GM23338 (cell line): ENCODE results near the gene SH2D3C.
A peak's percentile ranks its signal among the peaks of the same experiment; 100 is the strongest.

Source experiments
- POLR2AphosphoS5 ChIP-seq: IDR thresholded peaks from 2 replicates; pipeline ENCODE4 v1.6.1; 2016; ENCODE audit warnings: antibody characterized with exemption, low read depth
- TF ChIP-seq, protein P1 (sequence below), 2 experiments: fragments of 200-600 bp in 1 of 2; sonication (generic) in 1 of 2; conservative IDR thresholded peaks; 2 replicates each; pipeline versions ENCODE4 v1.5.1 to v1.6.1; 2016 to 2017; ENCODE audit warnings: antibody characterized with exemption in 2 of 2, low read depth in 2 of 2, mild to moderate bottlenecking in 2 of 2, moderate library complexity in 1 of 2

DNA sequence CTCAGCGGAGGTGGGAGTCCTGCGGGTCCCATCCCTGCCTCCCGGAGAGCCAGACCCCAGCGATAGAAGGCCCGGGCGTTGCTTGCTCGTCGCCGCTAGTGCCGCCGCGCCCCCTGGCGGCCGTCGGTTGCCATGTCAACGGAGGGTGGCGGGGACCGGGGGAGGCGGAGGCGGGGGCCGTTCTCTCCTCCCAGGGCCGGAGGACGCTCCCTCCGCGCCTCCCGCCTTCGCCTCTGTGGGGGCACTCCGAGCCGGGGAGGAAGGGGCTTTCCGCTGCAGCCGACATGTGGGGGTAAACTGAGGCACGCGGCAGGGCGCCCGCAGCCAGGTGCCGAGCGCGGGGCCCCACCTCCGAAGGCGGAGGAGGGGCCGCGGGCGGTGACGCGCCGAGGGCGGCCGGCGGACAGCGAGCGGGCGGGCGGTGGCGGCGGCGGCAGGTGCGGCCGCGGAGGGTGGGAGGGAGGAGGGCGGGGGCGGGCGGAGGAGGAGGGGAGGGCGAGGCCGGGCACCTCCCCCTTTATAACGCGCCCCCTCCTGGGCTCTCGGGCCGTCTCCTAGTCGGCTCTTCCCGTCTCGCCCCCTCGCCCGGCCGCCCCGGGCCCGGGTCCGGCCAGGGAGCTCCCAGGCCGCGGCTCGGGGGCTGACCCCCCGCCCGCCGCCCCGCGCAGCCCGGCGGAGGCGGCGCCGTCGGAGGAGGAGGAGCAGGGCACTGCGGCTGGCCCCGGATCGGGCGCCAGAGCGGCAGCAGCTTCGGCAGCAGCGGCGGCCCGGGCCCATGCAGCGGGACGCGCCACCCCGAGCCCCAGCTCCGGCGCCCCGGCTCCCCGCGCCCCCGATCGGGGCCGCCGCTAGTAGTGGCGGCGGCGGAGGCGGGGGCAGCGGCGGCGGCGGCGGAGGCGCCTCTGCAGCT, 6.8 kb upstream of the SH2D3C start:
- TF ChIP-seq, protein P1, sequence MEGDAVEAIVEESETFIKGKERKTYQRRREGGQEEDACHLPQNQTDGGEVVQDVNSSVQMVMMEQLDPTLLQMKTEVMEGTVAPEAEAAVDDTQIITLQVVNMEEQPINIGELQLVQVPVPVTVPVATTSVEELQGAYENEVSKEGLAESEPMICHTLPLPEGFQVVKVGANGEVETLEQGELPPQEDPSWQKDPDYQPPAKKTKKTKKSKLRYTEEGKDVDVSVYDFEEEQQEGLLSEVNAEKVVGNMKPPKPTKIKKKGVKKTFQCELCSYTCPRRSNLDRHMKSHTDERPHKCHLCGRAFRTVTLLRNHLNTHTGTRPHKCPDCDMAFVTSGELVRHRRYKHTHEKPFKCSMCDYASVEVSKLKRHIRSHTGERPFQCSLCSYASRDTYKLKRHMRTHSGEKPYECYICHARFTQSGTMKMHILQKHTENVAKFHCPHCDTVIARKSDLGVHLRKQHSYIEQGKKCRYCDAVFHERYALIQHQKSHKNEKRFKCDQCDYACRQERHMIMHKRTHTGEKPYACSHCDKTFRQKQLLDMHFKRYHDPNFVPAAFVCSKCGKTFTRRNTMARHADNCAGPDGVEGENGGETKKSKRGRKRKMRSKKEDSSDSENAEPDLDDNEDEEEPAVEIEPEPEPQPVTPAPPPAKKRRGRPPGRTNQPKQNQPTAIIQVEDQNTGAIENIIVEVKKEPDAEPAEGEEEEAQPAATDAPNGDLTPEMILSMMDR (conservative IDR thresholded peaks at IDR 0.05; ENCODE audit: low read depth in 2 of 2): peak; percentile 73 to 91
- no peak for TF ChIP-seq POLR2AphosphoS5
